ENCODE data around the gene PLCB1. TPM values are rescaled to one million over a fixed set of nuclear protein-coding genes. Genes with fewer than 3 reads are reported as not detected.

PLCB1 gene
- polyA plus RNA-seq, 1 donor (not counting 4 experiments of a cell fraction or from before 2014, with no cell fraction given): 0.37 TPM

DNA sequence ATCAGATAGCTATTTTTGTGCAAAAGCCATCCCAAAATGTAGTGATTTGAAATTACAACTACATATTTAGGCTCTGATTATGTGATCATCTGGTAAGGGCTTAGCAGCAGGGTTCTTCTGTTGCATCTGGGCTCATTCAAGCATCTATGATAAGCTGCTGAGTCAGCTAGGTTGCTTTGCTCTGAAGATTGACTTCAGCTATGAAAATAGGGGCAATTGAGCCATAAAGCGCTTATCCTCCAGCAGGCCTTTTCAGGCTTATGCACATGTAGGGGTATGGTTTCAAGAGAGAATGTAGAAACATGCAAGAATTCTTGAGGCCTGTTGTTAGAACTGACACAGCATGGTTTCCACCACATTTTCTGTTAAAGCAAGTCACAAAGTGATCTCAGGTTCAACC lies 114.1 kb downstream of the PLCB1 start:
- H3K79me2 ChIP-seq (ENCODE audit: control insufficient read depth, insufficient read depth, low read length): no peaks in the 10 kb centered on the region
- DNase-seq (ENCODE audit: low read depth, low spot score): no peak
- H3K9me1 ChIP-seq (ENCODE audit: control insufficient read depth, extremely low read depth, insufficient read depth, low read length): no peaks in the 10 kb centered on the region
- H3K9me3 ChIP-seq (ENCODE audit: control insufficient read depth, low read depth, low read length): no peaks in the 10 kb centered on the region
- no peak overlapping the region for H3K27ac ChIP-seq (ENCODE audit: control insufficient read depth, insufficient read depth, low read length)
- no peak overlapping the region for H3K9ac ChIP-seq (ENCODE audit: control insufficient read depth, extremely low read depth, insufficient read depth, low read length)
- no peak for TF ChIP-seq EZH2 (IDR thresholded peaks at IDR 0.05; ENCODE audit: low read length)
- TF ChIP-seq CTCF (optimal IDR thresholded peaks at IDR 0.05 in 1 of 3, IDR thresholded peaks at IDR 0.05 in 1 of 3, conservative IDR thresholded peaks at IDR 0.05 in 1 of 3; ENCODE audit: extremely low read depth in 1 of 3, insufficient read depth in 2 of 3, low read length in 3 of 3): no peak
- H4K20me1 ChIP-seq (ENCODE audit: control insufficient read depth, extremely low read depth, insufficient read depth, low read length): no peaks in the 10 kb centered on the region
- FAIRE-seq: no peak
- no peaks in the 10 kb centered on the region for H3K36me3 ChIP-seq (ENCODE audit: control insufficient read depth in 2 of 2, extremely low read depth in 1 of 2, insufficient read depth in 2 of 2, low read length in 2 of 2)
- H3K4me2 ChIP-seq (ENCODE audit: control insufficient read depth, extremely low read depth, insufficient read depth, low read depth, low read length): no peak overlapping the region
- H3K4me1 ChIP-seq (ENCODE audit: control insufficient read depth, extremely low read depth, insufficient read depth, low read length): no peaks in the 10 kb centered on the region
- H3K27me3 ChIP-seq (ENCODE audit: control insufficient read depth, extremely low read depth, insufficient read depth, low read length): no peaks in the 10 kb centered on the region
- dilution Hi-C loops (cut with MboI; ENCODE audit: extremely low pct_ligation_motif_present, low sequenced_read_pairs): no loop called here
- H2AFZ ChIP-seq (ENCODE audit: control insufficient read depth, low read length): no peak overlapping the region
- H3K4me3 ChIP-seq (ENCODE audit: control insufficient read depth in 2 of 3, extremely low read depth in 1 of 3, insufficient read depth in 2 of 3, low read depth in 1 of 3, low read length in 3 of 3): no peak overlapping the region

DNA sequence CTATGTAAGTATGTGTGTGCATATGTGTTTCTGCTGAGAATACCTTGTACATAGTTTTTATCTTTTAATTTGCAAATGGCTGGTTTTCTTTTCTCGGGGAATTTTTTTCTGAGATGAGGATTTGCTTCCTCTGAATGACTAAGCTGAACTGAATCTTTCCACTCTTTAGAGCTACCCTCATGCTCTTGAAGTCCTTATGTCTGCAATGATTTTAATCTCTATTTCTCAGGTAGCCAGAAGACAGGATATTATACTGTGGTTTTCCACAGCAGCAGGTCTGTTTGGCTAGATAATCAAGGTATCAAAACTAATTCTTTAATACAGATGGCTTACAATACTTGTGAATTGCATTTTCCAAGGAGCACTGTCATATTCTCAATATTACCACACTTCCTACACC lies 114.7 kb downstream of the PLCB1 start:
- DNase-seq (ENCODE audit: low read depth, low spot score): no peak
- Histone ChIP-seq H3K36me3 (ENCODE audit: control insufficient read depth in 2 of 2, extremely low read depth in 1 of 2, insufficient read depth in 2 of 2, low read length in 2 of 2) (no peaks in the 10 kb centered on the region), H3K9ac (ENCODE audit: control insufficient read depth, extremely low read depth, insufficient read depth, low read length) (no peak overlapping the region), H3K9me3 (ENCODE audit: control insufficient read depth, low read depth, low read length) (no peaks in the 10 kb centered on the region), H3K79me2 (ENCODE audit: control insufficient read depth, insufficient read depth, low read length) (no peaks in the 10 kb centered on the region), H3K4me2 (ENCODE audit: control insufficient read depth, extremely low read depth, insufficient read depth, low read depth, low read length) (no peak overlapping the region), H3K27ac (ENCODE audit: control insufficient read depth, insufficient read depth, low read length) (no peak overlapping the region), H3K27me3 (ENCODE audit: control insufficient read depth, extremely low read depth, insufficient read depth, low read length) (no peaks in the 10 kb centered on the region), H3K4me1 (ENCODE audit: control insufficient read depth, extremely low read depth, insufficient read depth, low read length) (no peaks in the 10 kb centered on the region), H3K4me3 (ENCODE audit: control insufficient read depth in 2 of 3, extremely low read depth in 1 of 3, insufficient read depth in 2 of 3, low read depth in 1 of 3, low read length in 3 of 3) (no peak overlapping the region), H4K20me1 (ENCODE audit: control insufficient read depth, extremely low read depth, insufficient read depth, low read length) (no peaks in the 10 kb centered on the region), H2AFZ (ENCODE audit: control insufficient read depth, low read length) (no peak overlapping the region), H3K9me1 (ENCODE audit: control insufficient read depth, extremely low read depth, insufficient read depth, low read length) (no peaks in the 10 kb centered on the region)
- no peak for TF ChIP-seq EZH2 (IDR thresholded peaks at IDR 0.05; ENCODE audit: low read length)
- TF ChIP-seq CTCF (optimal IDR thresholded peaks at IDR 0.05 in 1 of 3, IDR thresholded peaks at IDR 0.05 in 1 of 3, conservative IDR thresholded peaks at IDR 0.05 in 1 of 3; ENCODE audit: extremely low read depth in 1 of 3, insufficient read depth in 2 of 3, low read length in 3 of 3): no peak
- no peak for FAIRE-seq
- dilution Hi-C loops (cut with MboI; ENCODE audit: extremely low pct_ligation_motif_present, low sequenced_read_pairs): no loop called here

Measured in keratinocyte (primary cell).